ENCODE results near the gene CKS1B. TPM values are rescaled to one million over a fixed set of nuclear protein-coding genes. Genes with fewer than 3 reads are reported as not detected.

Gene CKS1B
- polyA plus RNA-seq, 1 donor from 2014 or later = 29.0 TPM

GRCh38 chr1:154937988-154938386 lies 36.5 kb upstream of the CKS1B start:
- H3K27me3 ChIP-seq (ENCODE audit: insufficient read depth, low read depth, low read length) = no peaks in the 10 kb centered on the region
- H3K4me3 ChIP-seq (ENCODE audit: low read length) = peak overlapping the region; percentile 80
- no peaks in the 10 kb centered on the region for H3K36me3 ChIP-seq (ENCODE audit: insufficient read depth, low read length)
- no peaks in the 10 kb centered on the region for H3K9me2 ChIP-seq (ENCODE audit: insufficient read depth, low read length)
- no peaks in the 10 kb centered on the region for H4K20me1 ChIP-seq (ENCODE audit: insufficient read depth)
- TF ChIP-seq SMC3 (conservative IDR thresholded peaks at IDR 0.05; ENCODE audit: poor library complexity) (no peak), EZH2 (IDR thresholded peaks at IDR 0.05; ENCODE audit: borderline replicate concordance, insufficient read depth, low read length, poor library complexity, severe bottlenecking) (no peak), MXI1 (conservative IDR thresholded peaks at IDR 0.05; ENCODE audit: poor library complexity, severe bottlenecking) (no peak), POLR2AphosphoS5 (IDR thresholded peaks at IDR 0.05) (no peak), CTCF (IDR thresholded peaks at IDR 0.05; ENCODE audit: poor library complexity, severe bottlenecking) (no peak), RAD21 (conservative IDR thresholded peaks at IDR 0.05) (no peak), REST (IDR thresholded peaks at IDR 0.05; ENCODE audit: borderline replicate concordance) (no peak), EP300 (conservative IDR thresholded peaks at IDR 0.05; ENCODE audit: poor library complexity, severe bottlenecking) (no peak), TAF1 (IDR thresholded peaks at IDR 0.05; ENCODE audit: low read depth) (no peak)
- H3K4me2 ChIP-seq (ENCODE audit: low read length) = peak overlapping the region; percentile 83
- peak overlapping the region; percentile 98 for H3K27ac ChIP-seq (ENCODE audit: low read length)
- no peaks in the 10 kb centered on the region for H3F3A ChIP-seq (ENCODE audit: insufficient read depth, low read length, poor library complexity, severe bottlenecking)
- H3K9ac ChIP-seq (ENCODE audit: low read length) = peak overlapping the region; percentile 94
- peaks cover 6% of the 10 kb centered on the region for H3K79me2 ChIP-seq (replicated peaks; ENCODE audit: insufficient read depth, low read length)
- no peaks in the 10 kb centered on the region for H3K9me3 ChIP-seq (ENCODE audit: low read length)
- no peak overlapping the region for H2AFZ ChIP-seq (ENCODE audit: low read depth, low read length)

GRCh38 chr1:154938604-154939399 lies 35.7 kb upstream of the CKS1B start:
- Histone ChIP-seq H3K36me3 (ENCODE audit: insufficient read depth, low read length) (no peaks in the 10 kb centered on the region), H3K9me3 (ENCODE audit: low read length) (no peaks in the 10 kb centered on the region), H3K4me3 (ENCODE audit: low read length) (no peak overlapping the region), H3K9me2 (ENCODE audit: insufficient read depth, low read length) (no peaks in the 10 kb centered on the region), H3K27me3 (ENCODE audit: insufficient read depth, low read depth, low read length) (no peaks in the 10 kb centered on the region), H3K27ac (ENCODE audit: low read length) (no peak overlapping the region), H3K9ac (ENCODE audit: low read length) (peak overlapping the region; percentile 94), H3F3A (ENCODE audit: insufficient read depth, low read length, poor library complexity, severe bottlenecking) (no peaks in the 10 kb centered on the region), H3K79me2 (replicated peaks; ENCODE audit: insufficient read depth, low read length) (peaks cover 6% of the 10 kb centered on the region), H3K4me2 (ENCODE audit: low read length) (no peak overlapping the region), H2AFZ (ENCODE audit: low read depth, low read length) (no peak overlapping the region), H4K20me1 (ENCODE audit: insufficient read depth) (no peaks in the 10 kb centered on the region)
- TF ChIP-seq RAD21 (conservative IDR thresholded peaks at IDR 0.05) = no peak
- TF ChIP-seq POLR2AphosphoS5 (IDR thresholded peaks at IDR 0.05) = no peak
- no peak for TF ChIP-seq EP300 (conservative IDR thresholded peaks at IDR 0.05; ENCODE audit: poor library complexity, severe bottlenecking)
- TF ChIP-seq REST (IDR thresholded peaks at IDR 0.05; ENCODE audit: borderline replicate concordance) = no peak
- no peak for TF ChIP-seq MXI1 (conservative IDR thresholded peaks at IDR 0.05; ENCODE audit: poor library complexity, severe bottlenecking)
- no peak for TF ChIP-seq EZH2 (IDR thresholded peaks at IDR 0.05; ENCODE audit: borderline replicate concordance, insufficient read depth, low read length, poor library complexity, severe bottlenecking)
- TF ChIP-seq TAF1 (IDR thresholded peaks at IDR 0.05; ENCODE audit: low read depth) = no peak
- TF ChIP-seq SMC3 (conservative IDR thresholded peaks at IDR 0.05; ENCODE audit: poor library complexity) = no peak
- TF ChIP-seq CTCF (IDR thresholded peaks at IDR 0.05; ENCODE audit: poor library complexity, severe bottlenecking) = no peak
